ENCODE results near the gene DIP2B.
"Not testable (repeated sequence)": the region's sequence is repeated elsewhere in the genome, so short reads cannot be mapped to it uniquely, and the experiment has no call there.

The DIP2B gene

DNA sequence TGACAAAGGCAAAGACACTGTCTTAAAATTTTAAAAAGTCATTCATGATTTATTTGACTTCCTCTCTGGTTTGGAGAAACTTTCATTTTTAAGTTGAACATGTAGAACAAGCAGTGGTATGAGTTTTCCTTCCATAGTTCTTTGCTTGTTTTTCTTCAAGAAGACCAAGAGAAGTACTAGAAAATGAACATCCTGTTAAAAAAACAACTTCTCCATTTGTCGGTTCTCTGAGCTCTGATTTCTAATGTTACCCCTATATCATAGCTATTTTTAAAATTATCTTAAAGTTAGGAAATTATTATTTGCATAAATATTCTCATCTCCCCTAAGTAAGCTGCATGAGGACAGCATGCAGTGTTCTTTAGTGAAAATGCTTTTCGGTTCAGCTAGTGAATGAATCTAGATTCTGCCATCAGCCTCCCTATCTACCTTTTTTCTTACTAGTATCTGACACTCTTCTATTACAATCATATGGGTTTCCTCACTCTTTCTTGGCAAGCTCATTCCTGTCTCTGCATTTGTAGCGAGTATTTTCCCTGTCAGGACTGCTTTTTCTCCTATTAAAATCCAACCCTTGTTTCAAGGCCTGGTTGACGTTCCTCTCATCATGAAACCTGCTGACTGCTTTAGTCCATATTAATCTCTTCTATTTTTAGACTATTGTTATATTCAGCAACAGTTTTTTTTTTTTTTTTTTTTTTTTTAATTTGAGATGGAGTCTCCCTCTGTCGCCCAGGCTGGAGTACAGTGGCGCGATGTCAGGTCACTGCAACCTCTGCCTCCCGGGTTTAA is 15.8 kb downstream of the DIP2B start:
- DNase-seq (ENCODE audit: low read depth in 2 of 2), result no peak

- DNase-seq (ENCODE audit: low read depth in 2 of 2), result not testable (repeated sequence)
Observed at GRCh38 chr12:50521781-50522180, 17.0 kb downstream of the DIP2B start.

GRCh38 chr12:50523772-50524171 is 19.0 kb downstream of the DIP2B start:
- DNase-seq (ENCODE audit: low read depth in 2 of 2), result no peak

DNA sequence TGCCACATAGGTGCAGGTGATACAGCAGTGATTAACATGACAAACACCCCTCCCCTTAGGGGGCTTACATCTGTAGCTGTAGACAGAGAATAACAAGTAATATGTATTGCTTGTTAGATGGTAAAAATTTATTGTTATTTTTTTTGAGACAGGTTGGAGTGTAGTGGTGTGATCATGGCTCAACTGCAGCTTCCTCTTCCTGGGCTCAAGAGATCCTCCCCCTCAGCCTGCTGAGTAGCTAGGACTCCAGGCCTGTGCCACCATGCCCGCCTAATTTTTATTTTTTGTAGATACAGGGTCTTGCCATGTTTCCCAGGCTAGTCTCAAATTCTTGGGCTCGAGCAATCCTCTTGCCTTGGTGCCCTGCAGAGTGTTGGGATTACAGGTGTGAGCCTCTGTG is 19.8 kb downstream of the DIP2B start:
- no peak for DNase-seq (ENCODE audit: low read depth in 2 of 2)

DNA sequence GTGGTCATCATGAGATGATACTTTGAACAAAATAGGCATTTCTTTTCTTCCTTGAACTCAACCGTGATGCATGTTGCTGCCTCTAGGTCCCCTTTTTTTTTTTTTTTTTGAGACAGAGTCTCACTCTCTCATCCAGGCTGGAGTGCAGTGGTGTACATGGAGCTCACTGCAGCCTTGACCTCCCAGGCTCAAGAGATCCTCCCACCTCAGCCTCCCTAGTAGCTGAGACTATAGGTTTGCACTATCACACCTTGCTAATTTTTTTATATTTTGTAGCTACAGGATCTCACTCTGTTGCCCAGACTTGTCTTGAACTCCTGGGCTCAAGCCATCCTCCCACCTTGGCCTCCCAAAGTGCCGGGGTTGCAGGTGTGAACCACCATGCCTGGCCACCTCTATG is 20.6 kb downstream of the DIP2B start:
- no peak for DNase-seq (ENCODE audit: low read depth in 2 of 2)

DNA sequence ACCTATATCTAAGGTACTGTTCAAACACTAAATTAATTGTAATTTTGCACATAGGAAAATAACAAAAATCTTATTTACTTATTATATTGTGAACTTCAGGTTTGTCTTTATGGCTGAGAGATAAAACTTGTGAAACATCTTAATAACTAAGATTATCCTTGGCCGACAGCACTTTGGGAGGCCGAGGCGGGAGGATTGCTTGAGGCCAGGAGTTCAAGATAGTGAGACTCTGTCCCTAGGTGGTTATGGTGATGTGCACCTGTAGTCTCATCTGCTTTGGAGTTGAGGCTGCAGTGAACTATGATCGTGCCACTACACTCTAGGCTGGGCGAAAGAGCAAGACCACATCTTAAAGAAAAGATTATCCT is 22.6 kb downstream of the DIP2B start:
- no peak for DNase-seq (ENCODE audit: low read depth in 2 of 2)

- DNase-seq (ENCODE audit: low read depth in 2 of 2), result no peak
Observed at GRCh38 chr12:50528800-50529199, 24.0 kb downstream of the DIP2B start.

- DNase-seq (ENCODE audit: low read depth in 2 of 2), result no peak
Observed at GRCh38 chr12:50529345-50529744, 24.6 kb downstream of the DIP2B start.

- no peak for DNase-seq (ENCODE audit: low read depth in 2 of 2)
Observed at GRCh38 chr12:50530532-50530931, 25.7 kb downstream of the DIP2B start.

GRCh38 chr12:50533203-50533584 is 28.4 kb downstream of the DIP2B start:
- no peak for DNase-seq (ENCODE audit: low read depth in 2 of 2)

DNA sequence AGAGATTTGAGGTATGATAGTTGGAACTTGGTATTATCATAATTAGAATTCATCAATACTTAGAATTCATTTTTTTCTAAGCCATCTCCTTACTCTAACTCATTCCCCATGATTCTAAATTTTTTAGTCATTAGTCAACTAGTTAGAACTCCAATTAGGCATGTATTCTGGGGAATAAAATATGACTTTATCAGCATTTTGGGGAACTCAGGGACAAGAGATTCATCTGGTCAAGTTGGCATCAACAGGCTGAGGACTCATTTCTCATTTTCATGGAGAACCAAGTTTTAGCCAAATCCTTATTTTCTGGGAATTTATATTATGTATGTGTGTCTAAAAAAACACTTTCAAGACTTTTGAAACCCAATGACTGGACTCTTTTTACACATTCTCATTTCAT is 29.2 kb downstream of the DIP2B start:
- DNase-seq (ENCODE audit: low read depth in 2 of 2), result no peak

- no peak for DNase-seq (ENCODE audit: low read depth in 2 of 2)
Observed at GRCh38 chr12:50536831-50537537, 32.2 kb downstream of the DIP2B start.

DNA sequence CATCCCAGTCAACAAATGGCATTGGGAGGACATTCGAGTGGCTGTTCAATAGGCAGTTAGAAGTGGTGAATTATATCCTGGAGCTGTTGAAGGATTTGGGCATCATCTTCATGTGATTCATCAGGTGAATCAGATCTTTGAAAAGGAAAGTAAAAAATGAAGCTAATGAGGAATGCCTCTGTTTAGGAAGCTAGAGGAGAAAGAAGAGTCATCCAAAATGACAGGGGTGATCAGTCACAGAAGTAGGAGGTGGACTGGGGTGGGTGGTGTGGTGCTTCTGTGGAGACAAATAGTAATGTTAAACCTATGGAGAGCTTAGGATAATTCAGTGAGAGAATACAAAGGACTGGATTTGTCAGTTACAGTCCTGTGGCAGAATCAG is 32.7 kb downstream of the DIP2B start:
- no peak for DNase-seq (ENCODE audit: low read depth in 2 of 2)

DNA sequence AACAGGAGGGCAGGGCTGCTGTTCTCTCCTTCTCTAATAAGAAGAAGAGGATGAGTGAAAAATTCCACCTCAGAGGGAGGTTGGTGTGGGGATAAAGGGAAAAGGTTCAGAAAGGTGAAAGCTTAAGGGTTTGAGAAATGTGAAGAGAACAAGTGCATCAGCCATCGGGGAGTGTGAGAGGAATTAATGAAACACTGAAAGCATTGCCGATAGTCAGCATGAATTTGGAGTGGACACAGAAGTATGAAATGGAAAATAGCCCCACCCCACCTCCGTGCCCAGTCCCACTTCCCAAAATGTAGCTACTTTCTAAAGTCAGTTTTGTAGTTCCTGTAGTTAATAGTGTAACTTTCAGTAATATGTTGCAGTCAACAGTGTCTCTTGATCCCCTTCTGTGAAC is 33.4 kb downstream of the DIP2B start:
- no peak for DNase-seq (ENCODE audit: low read depth in 2 of 2)

DNA sequence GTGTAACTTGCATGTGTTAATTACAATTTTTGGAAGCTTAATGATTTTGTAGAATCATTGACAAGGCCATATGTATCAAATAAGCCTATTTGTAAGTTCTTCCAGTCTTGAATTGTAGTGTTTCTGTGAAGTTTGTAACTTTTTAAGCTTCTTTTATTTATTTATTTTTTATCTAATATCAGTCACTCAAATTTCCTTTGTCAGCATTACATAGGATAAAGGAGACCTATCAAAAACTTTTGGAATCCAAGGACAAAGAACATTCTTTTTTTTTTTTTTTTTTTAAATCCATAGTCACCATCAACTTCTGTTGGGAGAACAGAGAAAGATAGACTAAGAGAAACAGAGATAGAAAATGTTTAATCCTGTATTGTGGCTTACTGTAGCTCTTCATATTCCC is 36.4 kb downstream of the DIP2B start:
- no peak for DNase-seq (ENCODE audit: low read depth in 2 of 2)

DNA sequence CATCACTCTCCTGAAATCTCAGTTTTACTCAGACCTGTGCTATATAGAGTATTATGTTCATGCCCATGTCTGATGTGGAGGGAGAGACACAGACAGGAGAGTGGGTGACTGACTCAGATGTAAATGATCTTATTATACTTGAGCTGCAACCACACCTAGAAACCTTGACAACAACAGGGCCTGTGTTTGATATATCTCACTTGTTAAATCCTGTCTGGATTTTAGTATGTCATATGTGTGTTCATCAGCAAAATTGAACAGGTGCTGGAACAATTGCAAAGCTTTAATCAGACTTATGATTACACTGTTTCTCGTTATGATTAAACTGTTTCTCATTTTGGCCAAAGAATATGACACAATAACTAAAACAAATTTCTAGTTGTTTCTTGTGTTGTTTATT is 37.7 kb downstream of the DIP2B start:
- no peak for DNase-seq (ENCODE audit: low read depth in 2 of 2)

DNA sequence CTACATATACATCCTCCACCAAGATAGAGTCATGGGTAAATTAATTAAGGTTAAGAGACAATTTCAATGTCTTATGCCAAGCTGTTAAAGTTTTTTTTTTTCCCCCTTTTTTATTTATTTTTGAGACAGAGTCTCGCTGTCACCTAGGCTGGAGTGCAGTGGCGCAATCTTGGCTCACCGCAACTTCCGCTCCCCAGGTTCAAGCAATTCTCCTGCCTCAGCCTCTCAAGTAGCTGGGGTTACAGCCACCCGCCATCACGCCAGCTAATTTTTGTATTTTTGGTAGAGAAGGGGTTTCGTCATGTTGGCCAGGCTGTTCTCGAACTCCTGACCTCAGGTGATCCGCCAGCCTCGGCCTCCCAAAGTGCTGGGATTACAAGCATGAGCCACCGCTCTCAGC is 38.4 kb downstream of the DIP2B start:
- DNase-seq (ENCODE audit: low read depth in 2 of 2), result not testable (repeated sequence)

DNA sequence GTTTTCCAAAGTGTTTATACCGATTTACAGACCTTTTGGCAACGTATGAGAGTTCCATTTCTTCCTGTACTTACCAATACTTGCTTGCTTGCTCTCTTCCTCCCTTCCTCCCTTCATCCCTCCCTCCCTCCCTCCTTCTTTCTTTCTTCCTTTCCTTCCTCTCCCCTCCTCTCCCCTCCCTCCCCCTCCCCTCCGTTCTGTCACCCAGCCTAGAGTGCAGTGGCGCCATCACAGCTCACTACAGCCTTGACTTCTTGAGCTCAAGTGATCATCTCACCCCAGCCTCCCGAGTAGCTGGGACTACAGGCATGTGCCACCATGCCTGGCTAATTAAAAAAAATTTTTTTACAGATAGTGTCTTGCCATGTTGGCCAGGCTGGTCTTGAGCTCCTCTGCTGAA is 40.4 kb downstream of the DIP2B start:
- no peak for DNase-seq (ENCODE audit: low read depth in 2 of 2)

- no peak for DNase-seq (ENCODE audit: low read depth in 2 of 2)
Observed at GRCh38 chr12:50545786-50546185, 41.0 kb downstream of the DIP2B start.

DNA sequence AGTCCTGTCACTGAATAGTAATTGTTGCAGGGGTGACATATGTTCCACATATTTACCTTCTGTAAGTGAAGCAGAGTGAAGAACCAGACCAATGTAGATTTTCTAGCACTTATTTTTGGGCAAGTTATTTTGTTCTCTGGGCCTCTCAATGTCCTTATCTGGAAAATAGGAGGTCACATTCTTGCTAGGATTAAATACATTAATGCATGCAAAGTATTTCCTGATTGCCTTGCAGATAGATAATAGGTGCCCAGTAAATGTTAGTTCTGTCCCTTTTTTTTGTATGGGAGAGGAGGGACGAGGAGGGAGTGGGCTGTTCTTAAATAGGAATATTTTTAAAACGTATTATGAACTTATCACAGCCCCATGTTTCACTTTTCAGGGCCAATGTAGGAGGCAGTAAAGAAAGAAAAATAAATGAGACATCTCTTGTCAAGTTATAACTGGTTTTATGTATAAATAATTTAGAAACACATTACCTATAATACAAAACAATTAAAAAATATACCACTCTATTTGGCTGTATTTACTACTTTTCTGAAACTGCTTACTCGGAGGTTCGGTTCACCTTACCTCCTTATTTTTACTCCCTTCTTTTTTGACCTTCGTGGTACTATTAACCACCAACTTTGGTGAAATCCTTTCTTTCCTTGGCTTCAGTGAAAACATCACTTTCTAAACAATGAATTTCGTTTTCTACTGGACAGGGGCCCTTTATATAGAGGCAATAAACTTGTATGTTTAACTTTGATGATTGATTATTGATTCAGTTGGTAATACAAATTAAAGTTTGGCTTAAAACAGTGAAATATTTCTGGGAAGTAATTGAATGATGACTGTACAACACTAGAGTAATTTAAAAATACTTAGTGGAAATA is 41.9 kb downstream of the DIP2B start:
- no peak for DNase-seq (ENCODE audit: low read depth in 2 of 2)

DNA sequence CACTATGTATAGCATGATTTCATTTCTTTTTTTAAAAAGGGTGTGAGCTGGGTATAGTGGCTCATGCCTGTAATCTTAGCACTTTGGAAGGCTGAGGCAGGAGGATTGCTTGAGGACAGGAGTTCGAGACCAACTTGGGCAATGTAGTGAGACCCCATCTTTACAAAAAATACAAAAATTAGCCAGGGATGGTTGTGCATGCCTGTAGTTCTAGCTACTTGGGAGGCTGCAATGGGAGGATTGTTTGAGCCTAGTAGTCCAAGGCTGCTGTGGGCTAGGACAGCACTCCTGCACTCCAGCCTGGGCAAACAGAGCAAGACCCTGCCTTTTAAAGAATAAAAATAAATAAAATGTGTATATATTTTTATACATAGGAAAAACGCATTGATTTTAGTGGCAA is 43.0 kb downstream of the DIP2B start:
- no peak for DNase-seq (ENCODE audit: low read depth in 2 of 2)

- no peak for DNase-seq (ENCODE audit: low read depth in 2 of 2)
Observed at GRCh38 chr12:50549885-50550284, 45.1 kb downstream of the DIP2B start.

Measured in stimulated activated CD8-positive, alpha-beta memory T cell treated with anti-CD3 and anti-CD28 coated beads, Interleukin-7, amount 100 ng/mL, for 4 hours (primary cell).